SU-DHL-6 (cell line): ENCODE data around the gene CNPY1.
"Not testable (repeated sequence)": the region's sequence is repeated elsewhere in the genome, so short reads cannot be mapped to it uniquely, and the experiment has no call there.

Source experiments
- H2AFZ ChIP-seq: fragments of 200-600 bp; sonication (generic); 2 replicates; pipeline ENCODE4 v1.6.1; 2014; ENCODE audit warnings: low read depth, mild to moderate bottlenecking, moderate library complexity, mixed read lengths, antibody characterized with exemption, low read length; ENCODE audit not compliant: severe bottlenecking
- H3F3A ChIP-seq: fragments of 200-600 bp; shearing (Covaris generic); 2 replicates; pipeline ENCODE4 v1.6.0; 2016; ENCODE audit warnings: antibody characterized with exemption, mild to moderate bottlenecking; ENCODE audit not compliant: insufficient read depth
- H3K27ac ChIP-seq: fragments of 200-600 bp; sonication (generic); 2 replicates; pipeline ENCODE4 v1.5.1; 2016; ENCODE audit warnings: low read depth, mild to moderate bottlenecking, low read length, moderate library complexity, mixed read lengths
- H3K27me3 ChIP-seq: fragments of 200-600 bp; sonication (generic), shearing (Covaris generic); 2 replicates; pipeline ENCODE4 v1.6.0; 2014; ENCODE audit warnings: mild to moderate bottlenecking, low read length
- H3K36me3 ChIP-seq: fragments of 200-600 bp; sonication (generic); 2 replicates; pipeline ENCODE4 v1.6.1; 2014; ENCODE audit warnings: mild to moderate bottlenecking, low read length, mixed read lengths
- H3K4me2 ChIP-seq: fragments of 300-600, 200-600 bp; shearing (Covaris generic), sonication (generic); 2 replicates; pipeline ENCODE4 v1.6.0; 2014; ENCODE audit warnings: low read length, low read depth, mild to moderate bottlenecking; ENCODE audit not compliant: poor library complexity, severe bottlenecking
- H3K4me3 ChIP-seq: fragments of 200-600 bp; sonication (generic); 2 replicates; pipeline ENCODE4 v1.5.1; 2014; ENCODE audit warnings: antibody characterized with exemption, low read length, mild to moderate bottlenecking, mixed read lengths; ENCODE audit not compliant: insufficient read depth, poor library complexity, severe bottlenecking
- H3K79me2 ChIP-seq: fragments of 200-600 bp; sonication (generic); 2 replicates; pipeline ENCODE4 v1.6.1; 2014; ENCODE audit warnings: mild to moderate bottlenecking, low read length, moderate library complexity; ENCODE audit not compliant: insufficient read depth
- H3K9ac ChIP-seq: fragments of 200-600 bp; sonication (generic); 2 replicates; pipeline ENCODE4 v1.7.0; 2014; ENCODE audit warnings: mild to moderate bottlenecking, low read length
- H3K9me2 ChIP-seq: fragments of 200-600 bp; sonication (generic); replicated peaks from 2 replicates; pipeline ENCODE4 v1.6.1; 2014; ENCODE audit warnings: low read length; ENCODE audit not compliant: insufficient read depth
- H3K9me3 ChIP-seq: fragments of 200-600 bp; sonication (generic); 2 replicates; pipeline ENCODE4 v1.6.1; 2014; ENCODE audit warnings: low read length, mixed read lengths; ENCODE audit not compliant: insufficient read depth
- H4K20me1 ChIP-seq: fragments of 200-600 bp; sonication (generic); 2 replicates; pipeline ENCODE4 v1.6.1; 2014; ENCODE audit warnings: low read depth, mild to moderate bottlenecking, antibody characterized with exemption, low read length, moderate library complexity, mixed read lengths
- CTCF ChIP-seq: fragments of 200-600 bp; sonication (generic); IDR thresholded peaks from one replicate; pipeline ENCODE4 v1.5.1; 2017; ENCODE audit warnings: antibody characterized with exemption, mild to moderate bottlenecking, low read length, moderate library complexity; ENCODE audit not compliant: insufficient read depth, poor library complexity, severe bottlenecking
- EZH2phosphoT487 ChIP-seq: fragments of 200-600 bp; sonication (generic), shearing (Covaris generic); conservative IDR thresholded peaks from 2 replicates; pipeline ENCODE4 v1.6.1; 2018; ENCODE audit warnings: mild to moderate bottlenecking, antibody characterized with exemption, low read length, moderate library complexity, mixed read lengths

CNPY1 gene

DNA sequence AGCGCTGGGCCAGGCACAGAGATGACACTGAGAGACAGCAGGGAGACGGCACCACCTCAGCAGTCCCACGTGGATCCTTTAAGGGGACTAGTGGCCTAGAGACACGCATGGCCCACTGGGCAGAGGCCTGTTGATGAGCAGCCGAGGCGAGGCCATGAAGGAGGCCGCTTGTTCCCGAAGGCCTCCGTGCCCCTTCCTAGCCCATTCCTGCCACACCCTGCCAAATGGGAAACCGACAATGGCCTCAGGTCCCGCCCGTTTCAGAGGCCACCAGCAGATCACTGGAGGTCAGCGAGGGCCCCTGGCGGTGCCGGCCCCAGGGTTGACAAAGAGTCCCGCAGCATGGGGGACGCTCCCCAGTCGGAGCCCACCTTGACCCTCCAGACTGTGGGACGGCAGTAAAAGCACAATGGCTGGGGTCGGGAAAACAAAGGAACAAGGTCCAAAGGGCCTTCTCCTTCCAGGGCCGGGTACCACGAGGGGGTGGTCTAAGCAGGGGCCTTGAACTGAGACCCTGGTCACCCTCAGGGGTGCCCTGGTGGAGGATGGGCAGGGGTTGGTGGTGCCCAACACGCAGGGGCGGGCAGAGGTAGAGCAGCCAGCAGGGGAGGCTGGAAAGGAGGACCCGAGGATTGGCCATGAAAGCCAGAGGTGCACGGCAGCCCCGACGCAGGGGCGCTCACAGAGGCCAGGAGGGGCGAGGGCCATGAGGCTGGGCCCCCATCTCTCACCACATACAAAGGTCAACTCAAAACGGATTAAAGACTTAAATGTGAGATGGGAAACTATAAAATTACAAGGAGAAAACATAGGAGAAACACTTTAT lies 19.9 kb upstream of the CNPY1 start:
- H4K20me1 ChIP-seq, result no peaks in the 10 kb centered on the region
- H3K27ac ChIP-seq, result no peak overlapping the region
- H2AFZ ChIP-seq, result no peak overlapping the region
- no peaks in the 10 kb centered on the region for H3F3A ChIP-seq
- no peaks in the 10 kb centered on the region for H3K27me3 ChIP-seq
- H3K4me3 ChIP-seq, result no peak overlapping the region
- no peak overlapping the region for H3K9ac ChIP-seq
- TF ChIP-seq CTCF (no peak), EZH2phosphoT487 (no peak)
- H3K4me2 ChIP-seq, result no peak overlapping the region
- H3K36me3 ChIP-seq, result no peaks in the 10 kb centered on the region
- no peaks in the 10 kb centered on the region for H3K9me3 ChIP-seq
- H3K79me2 ChIP-seq, result no peaks in the 10 kb centered on the region
- no peaks in the 10 kb centered on the region for H3K9me2 ChIP-seq

DNA sequence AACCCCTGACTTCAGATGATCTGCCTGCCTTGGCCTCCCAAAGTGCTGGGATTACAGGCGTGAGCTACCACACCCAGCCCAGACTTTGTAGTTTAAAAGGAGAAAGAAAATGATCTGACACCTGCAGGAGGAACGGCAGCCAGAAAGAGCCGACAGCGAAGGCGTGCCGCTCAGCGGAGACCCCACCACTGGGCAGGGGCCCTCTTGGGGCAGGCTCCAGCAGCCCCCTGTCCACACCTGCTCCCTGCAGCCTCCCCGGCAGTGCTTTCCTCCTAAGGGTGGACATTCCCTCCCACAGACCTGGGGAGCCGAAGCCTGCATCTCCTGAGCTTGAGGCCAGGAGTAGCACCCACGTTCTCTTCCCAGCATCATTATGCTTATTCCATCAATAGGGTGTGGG lies 19.2 kb upstream of the CNPY1 start:
- no peaks in the 10 kb centered on the region for H3K9me3 ChIP-seq
- H3F3A ChIP-seq, result no peaks in the 10 kb centered on the region
- H3K27me3 ChIP-seq, result no peaks in the 10 kb centered on the region
- no peaks in the 10 kb centered on the region for H3K36me3 ChIP-seq
- no peak overlapping the region for H2AFZ ChIP-seq
- no peak overlapping the region for H3K4me2 ChIP-seq
- no peak overlapping the region for H3K4me3 ChIP-seq
- no peaks in the 10 kb centered on the region for H4K20me1 ChIP-seq
- no peak for TF ChIP-seq CTCF
- no peak for TF ChIP-seq EZH2phosphoT487
- no peaks in the 10 kb centered on the region for H3K79me2 ChIP-seq
- no peak overlapping the region for H3K27ac ChIP-seq
- no peak overlapping the region for H3K9ac ChIP-seq
- H3K9me2 ChIP-seq, result no peaks in the 10 kb centered on the region

DNA sequence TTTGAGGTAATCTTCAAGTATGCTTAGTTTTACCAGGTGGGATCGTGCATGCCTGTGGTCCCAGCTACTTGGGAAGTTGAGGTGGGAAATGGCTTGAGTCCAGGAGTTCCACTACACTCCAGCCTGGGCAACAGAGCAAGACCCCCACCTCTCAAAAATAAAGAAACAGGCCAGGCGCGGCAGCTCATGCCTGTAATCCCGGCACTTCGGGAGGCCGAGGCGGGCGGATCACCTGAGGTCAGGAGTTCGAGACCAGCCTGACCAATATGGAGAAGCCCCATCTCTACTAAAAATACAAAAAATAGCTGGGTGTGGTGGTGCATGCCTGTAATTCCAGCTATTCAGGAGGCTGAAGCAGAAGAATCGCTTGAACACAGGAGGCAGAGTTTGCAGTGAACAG lies 16.6 kb upstream of the CNPY1 start:
- not testable (repeated sequence) for H2AFZ ChIP-seq, H3F3A ChIP-seq, H3K79me2 ChIP-seq, H3K27ac ChIP-seq, H3K4me2 ChIP-seq, H3K9me2 ChIP-seq, H3K27me3 ChIP-seq, H3K9ac ChIP-seq, H3K36me3 ChIP-seq, H3K9me3 ChIP-seq, H3K4me3 ChIP-seq, H4K20me1 ChIP-seq

- H3K27ac ChIP-seq, result no peak overlapping the region
- H3K9ac ChIP-seq, result no peak overlapping the region
- no peak overlapping the region for H3K4me2 ChIP-seq
- H3K27me3 ChIP-seq, result no peaks in the 10 kb centered on the region
- H3K4me3 ChIP-seq, result no peak overlapping the region
- no peaks in the 10 kb centered on the region for H3K9me2 ChIP-seq
- H3F3A ChIP-seq, result no peaks in the 10 kb centered on the region
- no peaks in the 10 kb centered on the region for H3K9me3 ChIP-seq
- H3K79me2 ChIP-seq, result no peaks in the 10 kb centered on the region
- no peaks in the 10 kb centered on the region for H3K36me3 ChIP-seq
- TF ChIP-seq CTCF (no peak), EZH2phosphoT487 (no peak)
- no peak overlapping the region for H2AFZ ChIP-seq
- no peaks in the 10 kb centered on the region for H4K20me1 ChIP-seq
Observed at GRCh38 chr7:155562106-155562505, 15.7 kb upstream of the CNPY1 start.
